Erythroblast (primary cell): ENCODE measurements around the gene PJA2.

Source experiments
- GATA1 ChIP-seq: IDR thresholded peaks from 2 replicates; pipeline ENCODE4 v1.6.1; 2011; ENCODE audit warnings: low read depth, mild to moderate bottlenecking, control low read depth, low read length, moderate library complexity
- POLR2A ChIP-seq: IDR thresholded peaks from 2 replicates; pipeline ENCODE4 v1.6.1; 2011; ENCODE audit warnings: mild to moderate bottlenecking, low read length

DNA sequence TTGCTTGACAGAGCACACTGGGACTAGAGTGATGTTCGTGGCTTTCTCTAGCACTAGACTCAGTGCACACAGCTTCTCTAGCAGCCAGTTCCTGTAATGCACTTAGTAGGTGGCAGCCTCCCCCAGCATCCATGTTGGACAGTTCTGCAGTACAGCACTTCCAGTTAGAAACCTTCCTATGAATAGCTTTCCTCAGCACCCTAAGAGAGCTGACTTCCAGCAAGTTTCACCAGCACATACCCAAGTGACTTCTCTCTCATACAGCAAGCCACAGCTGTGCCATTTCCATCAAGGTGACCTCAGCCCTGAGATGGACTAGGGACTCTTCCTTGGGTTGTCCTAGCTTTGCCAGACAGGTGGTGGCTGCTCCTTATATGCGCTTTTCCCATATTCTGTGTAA lies 60.4 kb downstream of the PJA2 start:
- TF ChIP-seq POLR2A (no peak), GATA1 (no peak)
